ENCODE results near the gene ATP6V0C. TPM values are rescaled to one million over a fixed set of nuclear protein-coding genes. Genes with fewer than 3 reads are reported as not detected.
A peak's percentile ranks its signal among the peaks of the same experiment; 100 is the strongest.
"Not testable (repeated sequence)": the region's sequence is repeated elsewhere in the genome, so short reads cannot be mapped to it uniquely, and the experiment has no call there.

Gene ATP6V0C
- total RNA-seq, 2 experiments from 2014 or later, result 103 to 111 TPM

GRCh38 chr16:2478279-2478678 is 35.5 kb upstream of the ATP6V0C start:
- no peaks in the 10 kb centered on the region for H3K36me3 Mint-ChIP-seq (ENCODE audit: low read depth)
- CTCF ChIA-PET, result interaction anchor here (1.0 to 2.0 kb wide), 5 partner anchors 8 to 23 kb away, joined by 3 to 6 read pairs (median 4); no protein-coding TSS in a partner anchor
- no peaks in the 10 kb centered on the region for H3K9me3 Mint-ChIP-seq

GRCh38 chr16:2479996-2480395 is 33.8 kb upstream of the ATP6V0C start:
- H3K36me3 Mint-ChIP-seq (ENCODE audit: low read depth); CTCF ChIA-PET; H3K9me3 Mint-ChIP-seq: not testable (repeated sequence)

More at GRCh38 chr16:2478279-2478678, 35.5 kb upstream of the ATP6V0C start:
- no peak overlapping the region for H3K4me3 Mint-ChIP-seq
- POLR2A ChIA-PET, result no interaction called here
- no peak overlapping the region for H3K27ac Mint-ChIP-seq
- H3K4me1 Mint-ChIP-seq, result peaks cover 9% of the 10 kb centered on the region
- H3K27me3 Mint-ChIP-seq, result peaks cover 7% of the 10 kb centered on the region
- no peak for DNase-seq

GRCh38 chr16:2480948-2481347 is 32.8 kb upstream of the ATP6V0C start:
- Mint-ChIP-seq H3K36me3 (ENCODE audit: low read depth) (no peaks in the 10 kb centered on the region), H3K4me3 (no peak overlapping the region), H3K4me1 (peaks cover 7% of the 10 kb centered on the region), H3K9me3 (no peaks in the 10 kb centered on the region), H3K27me3 (peaks cover 5% of the 10 kb centered on the region), H3K27ac (no peak overlapping the region)
- POLR2A ChIA-PET, result no interaction called here
- DNase-seq, result no peak
- CTCF ChIA-PET, result no interaction called here

More at GRCh38 chr16:2479996-2480395, 33.8 kb upstream of the ATP6V0C start:
- H3K27ac Mint-ChIP-seq, H3K27me3 Mint-ChIP-seq, H3K4me3 Mint-ChIP-seq, POLR2A ChIA-PET, DNase-seq, H3K4me1 Mint-ChIP-seq: not testable (repeated sequence)

DNA sequence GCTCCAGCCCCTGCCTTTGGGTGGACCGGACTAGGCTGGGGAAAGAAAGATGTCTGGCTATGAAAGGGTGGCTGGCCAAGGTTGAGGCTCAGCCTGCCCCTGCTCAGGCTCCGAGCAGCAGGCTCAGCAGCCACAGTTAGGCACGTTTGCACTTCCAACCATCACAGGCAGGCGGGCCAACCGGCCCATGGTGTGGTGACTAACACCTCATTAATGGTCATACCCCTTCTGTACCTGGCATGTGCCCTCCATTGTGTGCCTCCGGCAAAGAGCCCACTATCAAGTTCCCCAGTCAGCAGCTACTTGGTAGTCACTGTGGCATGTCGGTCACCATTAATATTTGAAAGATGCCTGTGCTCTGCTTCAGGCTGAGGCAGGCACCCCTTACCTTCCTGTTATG is 32.1 kb upstream of the ATP6V0C start:
- no peak for DNase-seq
- peaks cover 2% of the 10 kb centered on the region for H3K4me1 Mint-ChIP-seq
- H3K9me3 Mint-ChIP-seq, result no peaks in the 10 kb centered on the region
- no peak overlapping the region for H3K4me3 Mint-ChIP-seq
- H3K36me3 Mint-ChIP-seq (ENCODE audit: low read depth), result no peaks in the 10 kb centered on the region
- CTCF ChIA-PET, result interaction anchor here (0.5 to 1.1 kb wide), 2 partner anchors 88 to 287 kb away, joined by 3 to 4 read pairs; no protein-coding TSS in a partner anchor
- POLR2A ChIA-PET, result no interaction called here
- H3K27ac Mint-ChIP-seq, result no peak overlapping the region
- H3K27me3 Mint-ChIP-seq, result peaks cover 3% of the 10 kb centered on the region

GRCh38 chr16:2482249-2482648 is 31.5 kb upstream of the ATP6V0C start:
- no peak overlapping the region for H3K27ac Mint-ChIP-seq

DNA sequence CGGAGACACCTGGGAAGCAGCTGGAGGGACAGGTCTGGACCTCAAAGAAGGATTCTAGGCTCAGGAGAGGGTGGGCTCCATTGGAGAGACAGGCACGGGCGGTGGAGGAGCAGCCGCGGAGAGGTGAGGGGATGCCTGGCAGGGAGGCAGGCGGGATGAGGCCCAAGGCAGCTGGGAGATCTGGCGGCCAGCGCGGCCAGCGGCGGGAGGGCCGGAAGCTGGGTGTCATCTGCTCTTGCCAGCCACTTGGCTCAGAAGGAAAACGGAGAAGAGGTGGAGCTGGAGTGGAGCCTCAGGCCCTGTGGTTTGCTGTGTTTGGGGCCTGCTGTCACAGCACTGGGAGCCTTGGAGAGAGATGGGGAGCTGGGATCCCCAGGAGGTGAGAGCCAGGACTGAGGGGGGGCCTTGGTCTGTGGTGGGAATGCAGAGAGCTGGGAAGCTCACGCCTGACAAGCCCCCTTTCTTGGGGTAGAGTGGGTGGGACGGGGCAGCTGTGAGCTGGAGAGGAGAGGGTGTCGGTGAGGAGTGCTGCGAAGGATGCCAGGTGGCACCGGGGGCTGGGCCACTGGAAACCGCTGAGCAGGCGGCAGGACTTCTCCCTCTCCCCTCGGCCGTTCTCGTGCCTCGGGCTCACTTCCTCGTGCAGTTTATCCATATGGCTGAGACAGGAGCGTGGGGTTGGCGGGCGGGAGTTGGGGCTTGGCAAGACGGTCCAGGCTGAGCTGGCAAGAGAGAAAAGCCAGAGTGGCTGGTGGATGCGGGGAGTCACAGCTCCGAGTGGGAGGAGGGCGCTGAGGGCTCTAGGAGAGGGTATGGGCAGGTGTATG is 30.8 kb upstream of the ATP6V0C start:
- ChIA-PET POLR2A (no interaction called here), CTCF (interaction anchor here (0.8 to 1.3 kb wide), 3 partner anchors 9 to 209 kb away, joined by 3 read pairs; partner anchors contain the start of gene TEDC2)
- DNase-seq, result no peak
- Mint-ChIP-seq H3K27ac (no peak overlapping the region), H3K4me1 (peaks cover 13% of the 10 kb centered on the region), H3K9me3 (no peaks in the 10 kb centered on the region), H3K36me3 (ENCODE audit: low read depth) (no peaks in the 10 kb centered on the region), H3K4me3 (no peak overlapping the region), H3K27me3 (no peaks in the 10 kb centered on the region)

More at GRCh38 chr16:2482249-2482648, 31.5 kb upstream of the ATP6V0C start:
- CTCF ChIA-PET, result interaction anchor here (0.5 to 1.1 kb wide), 2 partner anchors 89 to 287 kb away, joined by 3 to 4 read pairs; no protein-coding TSS in a partner anchor
- H3K36me3 Mint-ChIP-seq (ENCODE audit: low read depth), result no peaks in the 10 kb centered on the region
- no peaks in the 10 kb centered on the region for H3K27me3 Mint-ChIP-seq
- POLR2A ChIA-PET, result no interaction called here
- no peaks in the 10 kb centered on the region for H3K9me3 Mint-ChIP-seq
- H3K4me3 Mint-ChIP-seq, result no peak overlapping the region
- no peak for DNase-seq
- H3K4me1 Mint-ChIP-seq, result peaks cover 8% of the 10 kb centered on the region

- H3K27me3 Mint-ChIP-seq, result no peaks in the 10 kb centered on the region
- H3K9me3 Mint-ChIP-seq, result no peaks in the 10 kb centered on the region
- peaks cover 15% of the 10 kb centered on the region for H3K4me1 Mint-ChIP-seq
- no peak for DNase-seq
- ChIA-PET CTCF (interaction anchor here (1.1 to 1.3 kb wide), 2 partner anchors 24 to 210 kb away, joined by 3 read pairs; partner anchors contain the start of gene TEDC2), POLR2A (no interaction called here)
- H3K36me3 Mint-ChIP-seq (ENCODE audit: low read depth), result no peaks in the 10 kb centered on the region
- no peak overlapping the region for H3K27ac Mint-ChIP-seq
- no peak overlapping the region for H3K4me3 Mint-ChIP-seq
Measured at GRCh38 chr16:2483939-2484897, 29.5 kb upstream of the ATP6V0C start.

DNA sequence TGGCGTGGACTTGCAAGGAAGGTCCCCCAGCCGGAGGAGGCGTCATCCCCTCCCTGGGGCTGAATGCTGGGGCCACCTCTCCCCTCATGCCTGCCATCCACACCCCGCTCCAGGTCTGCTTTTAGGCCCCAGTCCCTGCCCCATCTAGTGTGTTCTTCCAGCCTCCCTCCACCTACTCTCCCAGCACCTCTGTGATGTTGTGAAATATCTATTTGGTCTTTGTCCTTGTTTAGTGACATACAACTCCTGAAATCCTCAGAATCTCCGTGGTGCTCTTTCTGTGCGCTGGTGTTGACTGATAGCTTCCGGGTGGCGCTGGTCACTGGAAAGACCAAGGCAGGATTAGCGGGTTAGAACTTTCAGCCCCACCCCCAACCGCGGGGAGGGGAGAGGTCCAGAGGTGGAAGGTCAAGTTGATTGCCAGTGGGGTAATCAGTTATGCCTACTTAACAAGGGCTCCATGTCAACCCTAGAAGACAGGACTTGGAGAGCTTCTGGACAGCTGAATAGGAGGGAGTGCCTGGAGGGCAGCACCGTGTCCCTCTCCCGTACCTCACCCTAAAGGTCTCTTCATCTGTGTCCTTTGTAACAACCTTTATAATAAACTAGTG is 28.7 kb upstream of the ATP6V0C start:
- Mint-ChIP-seq H3K4me1 (peaks cover 15% of the 10 kb centered on the region), H3K36me3 (ENCODE audit: low read depth) (no peaks in the 10 kb centered on the region), H3K4me3 (no peak overlapping the region), H3K9me3 (no peaks in the 10 kb centered on the region), H3K27me3 (no peaks in the 10 kb centered on the region), H3K27ac (no peak overlapping the region)
- CTCF ChIA-PET, result interaction anchor here (0.9 to 1.5 kb wide), 2 partner anchors 13 to 128 kb away, joined by 3 read pairs; no protein-coding TSS in a partner anchor
- POLR2A ChIA-PET, result interaction anchor here (0.6 to 0.9 kb wide), 2 partner anchors 360 to 520 kb away, joined by 3 read pairs; partner anchors contain the start of gene RPS2
- DNase-seq, result no peak

- no peaks in the 10 kb centered on the region for H3K9me3 Mint-ChIP-seq
- no peak overlapping the region for H3K27ac Mint-ChIP-seq
- peaks cover 15% of the 10 kb centered on the region for H3K4me1 Mint-ChIP-seq
- H3K36me3 Mint-ChIP-seq (ENCODE audit: low read depth), result no peaks in the 10 kb centered on the region
- H3K4me3 Mint-ChIP-seq, result no peak overlapping the region
- H3K27me3 Mint-ChIP-seq, result no peaks in the 10 kb centered on the region
- ChIA-PET CTCF (interaction anchor here (0.9 to 1.5 kb wide), 6 partner anchors 8 to 217 kb away, joined by 3 to 4 read pairs (median 3); partner anchors contain the start of gene AMDHD2), POLR2A (interaction anchor here (0.5 to 0.9 kb wide), 3 partner anchors 194 to 521 kb away, joined by 3 read pairs; partner anchors contain the start of gene RPS2)
- DNase-seq, result no peak
Measured at GRCh38 chr16:2485811-2486507, 27.8 kb upstream of the ATP6V0C start.

GRCh38 chr16:2486645-2487516 is 26.9 kb upstream of the ATP6V0C start:
- H3K4me3 Mint-ChIP-seq, result no peak overlapping the region

GRCh38 chr16:2487517-2487842 is 26.3 kb upstream of the ATP6V0C start:
- H3K27ac Mint-ChIP-seq, result peak overlapping the region; percentile 47
- no peaks in the 10 kb centered on the region for H3K36me3 Mint-ChIP-seq (ENCODE audit: low read depth)
- H3K4me1 Mint-ChIP-seq, result peaks cover 15% of the 10 kb centered on the region
- no peaks in the 10 kb centered on the region for H3K9me3 Mint-ChIP-seq
- ChIA-PET POLR2A (interaction anchor here (0.6 kb wide), 1 partner anchor 23 kb away, joined by 3 read pairs; no protein-coding TSS in a partner anchor), CTCF (interaction anchor here (1.2 to 1.4 kb wide), 2 partner anchors 9 to 14 kb away, joined by 3 to 4 read pairs; no protein-coding TSS in a partner anchor)
- H3K4me3 Mint-ChIP-seq, result no peak overlapping the region
- DNase-seq, result no peak
- H3K27me3 Mint-ChIP-seq, result no peaks in the 10 kb centered on the region

More at GRCh38 chr16:2486645-2487516, 26.9 kb upstream of the ATP6V0C start:
- ChIA-PET CTCF (interaction anchor here (0.6 to 1.5 kb wide), 7 partner anchors 9 to 224 kb away, joined by 3 to 4 read pairs (median 3); partner anchors contain the start of gene AMDHD2), POLR2A (no interaction called here)
- Mint-ChIP-seq H3K27ac (peak overlapping the region; percentile 47), H3K36me3 (ENCODE audit: low read depth) (no peaks in the 10 kb centered on the region), H3K27me3 (no peaks in the 10 kb centered on the region), H3K9me3 (no peaks in the 10 kb centered on the region), H3K4me1 (peaks cover 15% of the 10 kb centered on the region)
- DNase-seq, result peak; percentile 81
